NCI-H1092 (cell line): ENCODE results near the gene AQP6.

Experiments used
- DNase-seq: peaks from one replicate; lab custom pipeline; 2025; lab: John Stamatoyannopoulos, UW

AQP6 gene

DNA sequence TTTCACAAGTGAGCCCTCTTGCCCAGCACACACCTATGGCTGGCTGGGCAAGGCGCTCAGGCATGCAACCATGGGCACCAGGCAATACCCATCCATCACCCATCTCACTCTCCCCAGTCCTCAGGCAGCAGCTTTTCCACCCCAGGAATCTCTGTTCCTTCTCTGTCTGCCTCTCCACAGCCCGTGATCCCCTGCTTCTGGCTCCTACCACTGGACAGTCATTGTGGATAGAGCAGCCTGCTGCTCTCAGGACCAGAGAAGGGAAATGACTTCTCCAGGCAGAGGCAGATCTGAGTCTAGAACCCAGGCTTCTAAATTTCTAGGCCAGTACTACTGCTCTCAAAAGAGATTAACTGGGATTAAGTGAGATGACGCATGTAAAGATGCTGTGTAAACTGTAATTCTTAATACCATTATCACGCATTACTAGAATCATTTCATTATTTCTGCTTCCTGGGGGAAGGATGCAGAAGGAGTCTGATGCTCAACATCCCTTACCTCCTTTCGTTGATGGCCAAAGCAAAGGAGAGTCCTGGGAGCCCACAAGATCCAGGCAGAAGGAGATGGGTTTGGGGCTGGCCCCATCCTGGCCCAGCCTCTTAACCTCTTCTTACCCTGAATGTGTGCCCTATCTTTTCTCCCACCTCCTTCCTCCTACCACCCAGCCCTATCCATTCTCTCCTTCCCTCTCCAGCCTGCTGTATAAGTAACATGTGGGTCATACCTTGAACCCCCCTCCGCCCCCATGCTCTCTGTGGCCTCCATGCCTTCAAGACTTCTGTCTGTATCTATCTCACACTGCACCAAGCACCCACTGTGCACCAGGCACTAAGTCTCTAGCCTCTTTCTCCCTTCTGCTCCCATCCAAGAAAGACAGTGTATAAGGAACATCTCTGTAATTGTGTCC, 15.8 kb upstream of the AQP6 start:
- no peak for DNase-seq

DNA sequence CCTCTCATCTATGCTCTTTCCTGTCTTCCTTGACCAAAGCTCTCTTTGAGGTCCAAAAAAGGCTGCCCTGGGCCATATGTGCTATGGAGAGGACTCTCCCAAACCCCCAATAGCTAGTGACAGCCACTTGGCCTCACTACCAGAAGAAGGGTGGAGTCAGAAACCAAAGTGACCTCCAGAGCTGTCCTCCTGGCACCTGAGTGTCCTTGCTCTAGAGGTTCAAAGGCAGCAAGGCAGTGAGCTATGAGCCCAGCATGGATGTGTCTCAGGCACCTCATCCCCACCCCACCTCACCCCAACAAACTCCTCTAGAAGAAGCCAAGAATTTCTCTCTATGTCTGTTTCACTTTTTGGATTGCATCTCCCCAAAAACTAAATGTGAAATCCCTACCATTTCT, 15.2 kb upstream of the AQP6 start:
- no peak for DNase-seq

DNA sequence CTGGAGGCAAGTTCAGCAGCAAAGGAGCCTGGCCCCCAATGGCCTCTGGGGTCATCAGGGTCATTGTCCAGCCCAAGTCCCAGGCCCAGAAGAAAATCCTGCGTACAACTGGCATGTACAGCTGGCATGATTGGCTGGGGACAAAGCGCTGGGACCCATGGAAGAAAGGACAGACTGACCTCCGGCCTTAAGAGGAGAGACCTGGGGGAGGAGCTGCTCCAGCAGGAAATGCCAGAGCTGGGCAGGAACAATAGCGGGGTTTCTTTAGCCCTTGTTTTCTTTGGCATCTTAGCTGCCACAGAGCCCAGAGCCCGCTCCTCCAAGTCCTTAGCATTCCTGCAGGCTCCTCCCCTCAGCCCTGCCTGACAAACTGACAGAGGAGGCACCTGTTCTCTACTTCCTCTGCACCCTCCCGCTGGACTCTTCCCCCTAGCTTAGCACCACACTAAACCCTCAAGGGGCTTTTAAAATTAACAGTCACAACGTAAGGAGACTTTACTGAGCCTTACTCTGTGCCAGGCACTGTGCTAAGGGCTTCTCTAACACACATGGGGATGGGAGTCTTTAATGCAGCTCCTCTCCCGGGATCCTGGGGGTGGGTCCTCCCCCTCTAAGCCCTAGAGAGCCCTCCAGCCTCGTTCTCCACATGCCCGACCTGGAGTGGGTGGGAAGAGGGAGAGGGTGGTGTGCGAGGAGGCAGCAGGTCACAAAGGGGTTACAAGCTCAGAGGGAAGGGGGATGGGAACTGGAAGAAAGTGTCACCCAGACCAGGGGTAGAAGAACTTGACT, 12.9 kb upstream of the AQP6 start:
- DNase-seq = no peak

DNA sequence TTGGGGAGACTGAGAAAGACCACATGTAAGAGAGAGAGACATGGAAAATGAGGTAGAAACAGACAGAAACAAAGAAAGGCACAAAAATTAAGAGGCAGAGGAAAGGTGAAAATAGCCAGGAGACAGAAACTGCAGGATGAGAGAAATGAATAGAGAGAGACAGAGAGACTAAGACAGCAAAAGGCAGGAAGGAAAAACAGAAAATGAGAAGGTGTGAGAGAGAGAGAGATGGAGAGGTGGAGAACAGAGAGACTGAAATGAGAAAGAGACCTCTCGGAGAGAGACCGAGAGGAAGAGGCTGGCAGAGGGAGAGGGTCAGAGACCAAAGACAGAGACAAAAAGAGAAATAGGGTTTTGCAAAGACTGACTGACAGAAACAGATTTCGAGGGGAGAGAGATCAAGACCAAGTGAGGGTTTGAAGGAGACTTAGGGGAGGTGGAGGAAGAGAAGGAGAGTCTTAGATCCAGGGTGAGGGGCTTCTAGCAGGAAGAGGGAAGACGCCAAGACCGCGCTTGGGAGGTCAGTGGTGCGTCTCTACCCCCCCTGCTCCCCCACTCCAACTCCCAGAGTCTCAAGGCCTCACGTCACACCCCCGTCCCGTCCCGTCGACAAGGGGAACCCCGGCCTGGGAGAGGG, 12.2 kb upstream of the AQP6 start:
- DNase-seq = no peak

DNA sequence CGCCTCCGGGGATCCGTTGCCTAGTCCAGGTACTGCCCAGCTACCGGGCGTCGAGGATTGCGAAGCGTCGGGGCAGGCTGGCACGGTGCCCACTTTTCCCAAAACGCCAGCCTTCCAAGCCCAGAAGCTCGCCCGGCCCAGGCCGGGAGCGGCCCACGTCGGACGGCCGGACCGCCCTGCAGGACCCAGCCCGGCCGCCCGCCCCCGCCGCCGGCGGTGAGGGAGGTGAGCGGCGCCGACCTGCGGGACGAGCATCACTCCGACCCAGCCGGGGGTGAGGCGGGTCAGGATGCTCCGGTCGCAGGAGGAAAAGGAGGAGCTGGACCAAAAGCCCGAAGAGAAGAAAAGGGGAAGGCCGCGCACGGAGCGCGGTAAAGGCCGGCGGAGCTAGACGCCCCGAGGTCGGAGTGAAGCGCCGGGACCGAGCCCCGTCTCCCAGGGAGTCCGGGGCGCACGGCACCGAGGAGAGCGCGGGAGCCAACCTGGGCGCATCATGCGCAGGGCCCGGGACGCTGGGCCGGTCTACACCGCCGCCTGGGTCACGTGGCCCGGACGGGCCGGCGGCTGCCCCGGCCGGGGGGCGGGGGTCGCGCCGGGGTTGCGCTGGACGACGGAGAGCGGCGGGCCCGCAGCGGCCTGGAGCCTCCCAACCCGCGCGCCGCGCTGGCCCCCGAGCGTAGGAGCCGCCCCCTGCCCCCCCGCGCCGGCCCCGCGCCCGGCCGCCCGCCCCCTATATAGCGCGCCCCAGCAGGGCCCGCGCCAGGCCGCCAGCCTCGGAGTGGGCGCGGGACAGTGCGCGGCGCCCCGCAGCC, 11.4 kb upstream of the AQP6 start, which contains the start of gene AQP5:
Gene AQP5 (plus strand): TSS at position 762 of the 812 bp plus-strand sequence. CDS start 146 bp downstream, outside the sequence.
- DNase-seq = no peak

DNA sequence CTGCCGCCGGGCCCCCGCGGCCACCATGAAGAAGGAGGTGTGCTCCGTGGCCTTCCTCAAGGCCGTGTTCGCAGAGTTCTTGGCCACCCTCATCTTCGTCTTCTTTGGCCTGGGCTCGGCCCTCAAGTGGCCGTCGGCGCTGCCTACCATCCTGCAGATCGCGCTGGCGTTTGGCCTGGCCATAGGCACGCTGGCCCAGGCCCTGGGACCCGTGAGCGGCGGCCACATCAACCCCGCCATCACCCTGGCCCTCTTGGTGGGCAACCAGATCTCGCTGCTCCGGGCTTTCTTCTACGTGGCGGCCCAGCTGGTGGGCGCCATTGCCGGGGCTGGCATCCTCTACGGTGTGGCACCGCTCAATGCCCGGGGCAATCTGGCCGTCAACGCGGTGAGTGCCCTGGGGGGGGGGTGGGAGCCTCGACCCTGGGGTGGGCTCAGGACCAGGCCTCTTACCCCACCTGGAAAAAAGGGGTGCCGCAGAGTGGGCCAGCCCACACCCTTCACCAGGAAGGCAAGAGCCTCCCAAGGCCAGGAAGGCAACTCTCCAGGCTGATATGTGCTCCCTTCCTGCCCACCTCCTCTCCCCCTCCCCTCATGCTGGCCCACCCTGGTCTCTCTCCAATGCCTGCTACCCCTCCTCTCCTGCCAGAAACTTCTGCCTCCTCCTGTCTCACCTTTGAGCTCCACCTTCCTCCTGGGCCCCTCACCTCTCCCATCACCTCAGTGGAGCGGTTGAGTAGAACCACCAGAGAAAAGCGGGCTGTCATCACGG, 10.6 kb upstream of the AQP6 start:
- no peak for DNase-seq

DNA sequence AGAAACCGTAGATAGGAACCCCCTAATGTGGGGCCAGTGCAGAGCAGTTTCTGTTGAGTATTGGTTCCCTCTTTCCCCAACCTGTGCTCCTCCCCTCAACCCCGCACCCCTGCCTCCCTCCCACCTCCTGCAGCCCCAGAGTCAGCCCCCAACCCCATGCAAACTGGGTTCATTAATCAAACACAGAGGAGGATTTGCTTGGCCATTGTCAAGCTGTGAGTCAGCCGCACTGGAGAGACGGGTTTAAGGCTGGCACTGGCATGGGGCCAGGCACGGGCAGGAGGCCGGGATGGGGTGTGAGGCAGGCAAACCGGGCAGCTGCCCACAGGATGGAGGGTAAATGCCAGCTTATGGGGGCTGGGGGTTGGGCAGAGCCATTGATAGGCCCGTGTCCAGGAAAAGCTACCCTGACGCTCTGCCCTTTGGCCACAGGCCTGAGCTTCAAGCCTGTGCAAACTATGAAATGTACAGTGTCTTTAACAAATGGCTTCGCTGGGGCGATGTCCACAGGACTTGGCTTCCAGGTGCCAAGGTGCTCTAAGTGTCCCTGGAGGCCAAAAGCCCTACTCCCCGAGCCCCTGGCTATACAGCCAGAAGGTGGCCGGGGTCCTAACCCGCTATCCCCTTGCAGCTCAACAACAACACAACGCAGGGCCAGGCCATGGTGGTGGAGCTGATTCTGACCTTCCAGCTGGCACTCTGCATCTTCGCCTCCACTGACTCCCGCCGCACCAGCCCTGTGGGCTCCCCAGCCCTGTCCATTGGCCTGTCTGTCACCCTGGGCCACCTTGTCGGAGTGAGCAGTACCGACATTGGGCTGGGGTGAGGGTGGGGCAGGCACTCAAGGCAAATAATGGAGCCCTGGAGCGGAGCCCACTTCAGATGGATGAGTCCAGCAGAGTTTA, 9.6 kb upstream of the AQP6 start:
- DNase-seq = peak; percentile 49

DNA sequence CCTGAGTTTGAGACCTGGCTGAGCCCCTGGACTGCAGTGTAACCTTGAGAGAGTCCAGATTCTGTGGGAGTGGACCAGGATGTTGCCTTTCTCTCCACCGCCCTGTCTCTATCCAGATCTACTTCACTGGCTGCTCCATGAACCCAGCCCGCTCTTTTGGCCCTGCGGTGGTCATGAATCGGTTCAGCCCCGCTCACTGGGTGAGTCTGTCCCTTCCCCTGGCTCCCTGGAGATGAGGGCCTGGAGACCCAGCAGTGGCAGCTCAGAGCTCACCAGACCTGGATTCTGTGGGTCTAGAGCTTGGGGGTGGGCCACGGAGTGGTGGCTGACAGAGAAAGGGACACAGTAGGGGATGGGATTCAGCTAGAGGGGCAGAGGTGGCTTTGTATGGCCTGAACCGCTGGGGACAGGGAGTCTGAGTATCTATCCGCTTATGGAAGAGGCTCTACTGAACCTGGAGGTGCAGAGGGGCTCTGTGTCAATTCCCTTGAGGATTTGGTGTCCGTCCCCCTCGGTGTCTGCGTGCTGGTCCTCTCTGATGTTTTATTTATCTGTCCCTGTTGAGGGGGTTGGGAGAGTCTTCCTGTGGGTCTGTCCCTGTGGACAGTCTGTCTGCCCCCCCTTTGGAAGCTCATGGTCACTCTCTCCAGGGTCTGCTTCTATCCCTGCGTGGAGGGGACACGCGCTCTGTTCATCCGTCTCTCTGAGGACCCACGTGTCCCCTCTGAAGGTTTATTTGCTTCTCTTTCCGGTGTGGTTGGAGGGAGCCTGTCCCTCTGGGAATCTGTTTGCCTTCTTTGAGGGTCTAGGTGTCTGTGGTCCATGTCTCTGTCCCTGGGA, 8.6 kb upstream of the AQP6 start:
- no peak for DNase-seq

DNA sequence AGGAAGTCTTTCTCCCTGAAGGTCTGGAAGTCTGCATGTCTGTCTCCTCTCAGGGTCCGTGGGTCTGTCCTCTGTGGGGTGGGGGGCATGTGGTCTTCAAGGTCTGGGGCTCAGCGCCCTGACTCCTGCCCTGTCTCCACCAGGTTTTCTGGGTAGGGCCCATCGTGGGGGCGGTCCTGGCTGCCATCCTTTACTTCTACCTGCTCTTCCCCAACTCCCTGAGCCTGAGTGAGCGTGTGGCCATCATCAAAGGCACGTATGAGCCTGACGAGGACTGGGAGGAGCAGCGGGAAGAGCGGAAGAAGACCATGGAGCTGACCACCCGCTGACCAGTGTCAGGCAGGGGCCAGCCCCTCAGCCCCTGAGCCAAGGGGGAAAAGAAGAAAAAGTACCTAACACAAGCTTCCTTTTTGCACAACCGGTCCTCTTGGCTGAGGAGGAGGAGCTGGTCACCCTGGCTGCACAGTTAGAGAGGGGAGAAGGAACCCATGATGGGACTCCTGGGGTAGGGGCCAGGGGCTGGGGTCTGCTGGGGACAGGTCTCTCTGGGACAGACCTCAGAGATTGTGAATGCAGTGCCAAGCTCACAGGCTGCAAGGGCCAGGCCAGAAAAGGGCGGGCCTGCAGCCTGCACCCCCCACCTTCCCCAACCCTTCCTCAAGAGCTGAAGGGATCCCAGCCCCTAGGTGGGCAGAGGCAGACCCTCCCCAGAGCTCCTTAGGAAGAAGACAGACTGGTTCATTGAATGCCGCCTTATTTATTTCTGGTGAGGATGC, 7.7 kb upstream of the AQP6 start:
- no peak for DNase-seq

DNA sequence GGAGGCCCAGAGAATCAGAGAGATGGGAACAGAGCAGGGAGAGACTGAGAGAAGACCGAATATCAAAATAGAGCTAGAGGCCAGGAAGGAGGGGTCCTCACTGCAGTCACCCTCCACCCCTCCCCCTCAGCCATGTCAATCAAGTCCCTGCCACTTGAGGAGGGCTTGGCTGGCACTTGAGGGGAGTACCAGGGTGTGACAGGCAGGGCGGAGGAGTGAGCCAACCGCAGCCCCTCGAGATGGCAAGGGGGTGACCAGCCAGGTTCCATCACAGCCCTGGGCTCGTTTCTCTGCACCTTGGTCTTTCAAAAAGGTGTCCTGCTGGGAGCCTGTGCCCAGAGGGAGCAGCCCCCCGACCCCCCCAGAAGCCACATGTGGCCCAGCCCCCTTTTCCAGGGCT, 6.9 kb upstream of the AQP6 start:
- no peak for DNase-seq

DNA sequence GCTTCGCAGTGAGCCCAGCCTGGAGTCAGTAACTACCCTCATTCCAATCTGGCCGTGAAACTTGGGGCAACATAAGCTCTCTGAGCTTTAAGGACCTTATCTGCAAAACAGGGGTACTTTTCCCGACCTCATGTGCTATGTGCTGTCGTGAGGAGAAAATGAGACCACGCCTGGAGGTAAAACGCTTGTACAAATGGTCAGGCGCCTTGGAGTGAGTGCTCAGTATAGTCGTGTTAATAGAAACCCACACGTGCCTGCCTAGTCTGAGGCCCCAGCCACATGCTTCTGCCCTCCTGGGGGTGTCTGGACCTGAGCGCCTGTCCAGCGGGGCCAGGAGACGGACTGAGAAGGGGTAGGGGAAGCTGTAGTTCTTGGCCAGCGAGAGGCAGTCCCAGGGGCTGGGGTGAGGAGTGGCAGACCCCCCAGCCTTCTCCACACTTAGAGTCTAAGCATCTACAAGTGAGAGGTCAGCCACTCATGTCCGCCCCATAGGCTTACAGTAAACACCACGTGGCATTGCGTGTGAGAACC, 6.2 kb upstream of the AQP6 start:
- no peak for DNase-seq

DNA sequence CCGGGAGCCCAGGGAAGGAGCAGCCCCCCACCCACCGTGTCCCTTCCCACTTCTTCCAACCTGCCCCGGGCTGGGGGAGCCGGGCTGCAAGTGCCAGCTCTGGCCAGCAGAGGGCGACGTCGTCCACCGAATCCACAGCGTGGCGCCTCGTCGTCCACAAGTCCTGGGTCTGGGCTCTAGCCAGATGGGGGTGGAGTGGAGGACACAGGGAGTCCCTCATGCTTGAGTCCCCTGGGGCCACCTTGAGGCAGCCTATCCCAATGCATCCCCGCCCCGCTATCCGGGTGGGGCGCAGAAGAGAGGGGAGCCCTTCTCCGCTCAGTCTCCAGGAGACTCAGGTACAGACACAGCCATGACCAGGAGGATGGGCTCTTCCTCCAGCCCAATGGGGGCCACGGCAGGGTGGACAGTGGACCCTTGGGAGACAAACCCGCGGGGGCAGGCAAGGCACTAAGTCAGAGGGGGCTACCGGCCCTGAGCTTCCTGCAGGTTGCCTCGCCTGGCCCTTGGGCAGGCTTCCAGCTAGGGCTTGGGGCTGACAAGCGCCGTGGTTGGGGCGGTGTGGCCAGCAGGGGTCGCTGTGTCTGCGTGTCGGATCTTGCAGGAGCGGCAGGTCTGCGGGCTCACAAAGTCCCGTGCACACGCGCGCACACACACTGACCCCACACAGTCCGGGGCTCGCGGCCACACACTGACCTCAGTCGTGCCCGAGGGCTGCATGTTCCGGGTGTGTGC, 5.5 kb upstream of the AQP6 start:
- DNase-seq = peak; percentile 75

DNA sequence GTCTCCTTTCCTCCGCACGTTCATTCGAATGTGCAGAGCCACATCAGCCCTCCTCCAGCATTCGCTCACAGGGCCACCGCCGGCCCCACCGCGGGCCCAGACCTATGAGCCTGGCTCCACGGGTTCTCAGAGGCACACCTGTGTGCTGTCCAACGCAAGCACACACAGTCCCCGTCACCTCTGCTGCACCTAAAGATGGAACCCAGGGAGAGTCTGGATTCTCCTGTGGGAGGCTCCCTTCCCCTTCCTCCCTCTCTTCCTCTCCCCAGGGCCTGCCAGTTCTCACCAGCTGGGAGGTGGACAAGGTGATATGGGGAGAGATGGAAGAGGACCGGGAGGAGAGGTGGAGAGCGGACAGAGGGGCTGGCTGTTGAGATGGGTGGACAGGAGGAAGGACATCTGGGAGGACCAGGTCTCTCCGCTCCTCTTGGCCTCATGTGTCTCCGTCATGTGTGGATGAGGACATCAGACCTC, 4.9 kb upstream of the AQP6 start:
- DNase-seq = no peak

DNA sequence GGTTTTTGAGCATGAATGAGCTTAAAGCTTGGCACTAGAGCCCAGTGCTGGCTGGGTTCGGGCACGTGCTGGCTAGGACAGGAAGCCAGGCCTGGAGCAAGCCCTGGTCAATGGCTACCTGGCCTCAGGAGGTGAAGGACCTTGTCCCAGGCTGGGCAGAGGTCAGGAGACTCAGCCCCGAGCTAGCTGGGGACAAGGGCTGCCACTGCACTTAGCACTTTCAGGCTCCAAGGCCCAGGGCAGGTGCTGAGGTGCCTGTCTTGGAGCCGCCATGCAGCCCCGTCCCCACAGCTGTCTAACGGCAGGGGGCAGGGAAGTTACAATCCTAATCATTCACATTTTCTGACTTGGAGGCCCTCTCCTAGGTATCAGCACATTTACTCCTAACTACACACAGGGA, 4.3 kb upstream of the AQP6 start:
- no peak for DNase-seq

DNA sequence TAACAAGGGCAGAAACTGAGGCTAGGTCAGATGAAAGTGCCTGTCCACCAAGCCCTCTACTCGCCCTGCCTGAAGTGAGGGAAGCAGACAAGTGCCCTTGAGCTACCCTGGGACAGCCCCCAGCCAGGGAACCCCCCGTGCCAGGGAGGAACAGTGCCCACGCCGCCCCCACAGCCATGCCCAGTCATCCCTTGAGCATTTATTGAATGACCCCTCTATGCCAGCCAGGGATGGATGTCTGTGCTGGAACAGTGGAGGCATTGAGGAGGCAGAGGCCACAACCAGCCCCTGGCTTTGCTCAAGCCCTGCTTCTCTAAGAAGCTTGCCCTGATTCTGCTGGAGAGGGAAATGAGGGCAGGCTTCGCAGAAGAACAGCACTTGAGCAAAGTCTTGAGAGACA, 3.7 kb upstream of the AQP6 start:
- no peak for DNase-seq

DNA sequence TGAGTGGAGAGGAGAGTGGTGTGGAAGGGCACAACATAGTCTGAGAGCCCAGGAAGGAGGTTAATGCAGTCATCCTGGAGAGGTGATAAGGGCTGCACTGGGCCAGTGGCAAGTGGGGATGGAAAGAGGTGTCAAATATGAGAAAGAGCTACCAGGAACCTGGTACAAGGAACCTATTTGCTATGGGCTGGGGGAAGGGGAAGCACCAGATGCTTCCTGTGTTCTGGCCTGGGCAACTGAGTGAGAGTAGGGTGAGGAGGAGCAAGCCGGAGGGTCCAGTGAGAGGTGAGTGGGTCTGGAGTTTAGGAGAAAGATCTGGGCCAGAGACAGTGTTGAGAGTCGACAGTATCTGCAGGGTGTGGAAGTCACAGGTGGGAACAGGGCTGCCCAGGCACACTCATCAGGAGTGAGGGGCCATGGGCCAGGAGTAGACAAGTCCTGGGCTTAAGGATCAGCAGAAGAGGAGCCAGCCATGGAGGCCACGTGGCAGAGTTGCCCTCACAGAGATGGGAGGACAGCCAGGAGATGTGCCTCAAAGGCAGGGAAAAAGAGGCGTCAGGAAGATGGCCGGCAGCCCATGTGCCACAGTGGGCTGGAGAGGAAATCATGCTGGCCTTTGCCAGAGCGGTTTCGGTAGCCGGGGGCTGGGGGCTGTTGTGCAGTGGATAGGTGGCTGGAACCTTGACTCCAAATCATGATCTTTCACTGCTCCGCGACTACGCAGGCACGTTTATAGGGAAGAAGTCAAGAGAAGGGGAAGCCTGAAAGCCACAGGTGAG, 2.9 kb upstream of the AQP6 start:
- no peak for DNase-seq
